Fibroblast of villous mesenchyme (primary cell): ENCODE data around the gene EVC. TPM values are rescaled to one million over a fixed set of nuclear protein-coding genes. Genes with fewer than 3 reads are reported as not detected.

Source experiments
- DNase-seq: peaks from one replicate; pipeline ENCODE4 v3.0.0-alpha.2; 2010; ENCODE audit warnings: low read depth
- H3K4me3 ChIP-seq: 2 replicates; pipeline ENCODE4 v1.5.1; 2011; ENCODE audit warnings: low read depth, mild to moderate bottlenecking, low read length
- CTCF ChIP-seq: IDR thresholded peaks from 2 replicates; pipeline ENCODE4 v1.5.1; 2012; ENCODE audit warnings: low read depth, mild to moderate bottlenecking, low read length; ENCODE audit not compliant: insufficient read depth
- total RNA-seq: library from RNA; depleted of rRNA; stranded (reverse); fragments of >200 nt; gene quantifications from 2 replicates; pipeline ENCODE4 v1.2.3, GENCODE V29; 2012

The EVC gene
- total RNA-seq, 1 donor = 35.0 TPM

- peak; percentile 94 for DNase-seq
- no peak overlapping the region for H3K4me3 ChIP-seq
- TF ChIP-seq CTCF = peak; percentile 2
Measured at GRCh38 chr4:5753766-5754528, 42.9 kb downstream of the EVC start.

GRCh38 chr4:5754529-5754881 lies 43.5 kb downstream of the EVC start:
- no peak overlapping the region for H3K4me3 ChIP-seq
- no peak for DNase-seq
- TF ChIP-seq CTCF = no peak

GRCh38 chr4:5755161-5755560 lies 44.2 kb downstream of the EVC start:
- H3K4me3 ChIP-seq = no peak overlapping the region
- TF ChIP-seq CTCF = no peak
- no peak for DNase-seq

GRCh38 chr4:5755679-5756078 lies 44.7 kb downstream of the EVC start:
- TF ChIP-seq CTCF = no peak
- DNase-seq = no peak
- no peak overlapping the region for H3K4me3 ChIP-seq

- no peak overlapping the region for H3K4me3 ChIP-seq
- no peak for DNase-seq
- TF ChIP-seq CTCF = no peak
Measured at GRCh38 chr4:5756271-5756670, 45.3 kb downstream of the EVC start.

- no peak for TF ChIP-seq CTCF
- no peak for DNase-seq
- H3K4me3 ChIP-seq = no peak overlapping the region
Measured at GRCh38 chr4:5757091-5757490, 46.1 kb downstream of the EVC start.

GRCh38 chr4:5757536-5757935 lies 46.5 kb downstream of the EVC start:
- H3K4me3 ChIP-seq = no peak overlapping the region
- TF ChIP-seq CTCF = no peak
- no peak for DNase-seq
